Mesodermal cell (in vitro differentiated cells): ENCODE results near the gene SYNE1.

ENCODE experiments used
- H3K27ac ChIP-seq: 2 replicates; pipeline ENCODE4 v1.7.0; 2013; ENCODE audit warnings: mild to moderate bottlenecking, low read depth, low read length, moderate library complexity; ENCODE audit not compliant: severe bottlenecking
- H3K36me3 ChIP-seq: 2 replicates; pipeline ENCODE4 v1.7.1; 2013; ENCODE audit warnings: mild to moderate bottlenecking, low read length, moderate library complexity; ENCODE audit not compliant: control insufficient read depth, insufficient read depth
- H3K4me1 ChIP-seq: one replicate; pipeline ENCODE4 v1.7.1; 2013; ENCODE audit warnings: mild to moderate bottlenecking, low read length; ENCODE audit not compliant: insufficient read depth, control insufficient read depth, poor library complexity, severe bottlenecking
- H3K4me3 ChIP-seq: 2 replicates; pipeline ENCODE4 v1.7.0; 2013; ENCODE audit warnings: low read length, control low read depth, mild to moderate bottlenecking; ENCODE audit not compliant: insufficient read depth, poor library complexity, severe bottlenecking; ENCODE audit errors: extremely low read depth
- H3K9me3 ChIP-seq: 2 replicates; pipeline ENCODE4 v1.7.1; 2013; ENCODE audit warnings: mild to moderate bottlenecking, low read length, moderate library complexity; ENCODE audit not compliant: control insufficient read depth
- WGBS, 2 experiments: methylation state at CpG; one replicate each; pipeline ENCODE4 v1.1.5; 2013; ENCODE audit warnings: missing lambda C conversion rate in 2 of 2; ENCODE audit not compliant: insufficient coverage in 2 of 2; 5-methylcytosine and 5-hydroxymethylcytosine counted together

The SYNE1 gene

GRCh38 chr6:152240436-152240835, 396.7 kb downstream of the SYNE1 start:
- H3K4me3 ChIP-seq, result no peak overlapping the region
- H3K9me3 ChIP-seq, result no peaks in the 10 kb centered on the region
- H3K36me3 ChIP-seq, result peaks cover 45% of the 10 kb centered on the region
- H3K27ac ChIP-seq, result no peak overlapping the region
- H3K4me1 ChIP-seq, result no peaks in the 10 kb centered on the region
- WGBS, 2 experiments, result 100% methylated on average over 1 of the region's 3 CpGs; no CpG with 5 or more reads in 1 of the 2 experiments

- Histone ChIP-seq H3K4me3 (no peak overlapping the region), H3K9me3 (no peaks in the 10 kb centered on the region), H3K36me3 (peaks cover 59% of the 10 kb centered on the region), H3K27ac (no peak overlapping the region), H3K4me1 (peaks cover 3% of the 10 kb centered on the region)
- 87 to 98% methylated on average over 6 to 8 of the region's 8 CpGs for WGBS, 2 experiments
Observed at GRCh38 chr6:152236370-152237097, 400.6 kb downstream of the SYNE1 start.

- no peaks in the 10 kb centered on the region for H3K9me3 ChIP-seq
- H3K36me3 ChIP-seq, result peaks cover 61% of the 10 kb centered on the region
- 98 to 99% methylated on average over 8 to 9 of the region's 17 CpGs for WGBS, 2 experiments
- peak overlapping the region; percentile 93 for H3K27ac ChIP-seq
- peaks cover 3% of the 10 kb centered on the region for H3K4me1 ChIP-seq
- H3K4me3 ChIP-seq, result no peak overlapping the region
Observed at GRCh38 chr6:152233547-152234320, 403.4 kb downstream of the SYNE1 start.

GRCh38 chr6:152232501-152233151, 404.5 kb downstream of the SYNE1 start:
- Histone ChIP-seq H3K36me3 (peaks cover 52% of the 10 kb centered on the region), H3K4me1 (peaks cover 3% of the 10 kb centered on the region), H3K4me3 (no peak overlapping the region), H3K27ac (peak overlapping the region; percentile 93), H3K9me3 (no peaks in the 10 kb centered on the region)
- 54% methylated on average over 2 of the region's 5 CpGs; no CpG with 5 or more reads in 1 of the 2 experiments for WGBS, 2 experiments

- WGBS, 2 experiments, result 40% methylated on average over 1 of the region's 4 CpGs; no CpG with 5 or more reads in 1 of the 2 experiments
- H3K36me3 ChIP-seq, result peaks cover 35% of the 10 kb centered on the region
- no peak overlapping the region for H3K4me3 ChIP-seq
- no peak overlapping the region for H3K27ac ChIP-seq
- peaks cover 3% of the 10 kb centered on the region for H3K4me1 ChIP-seq
- H3K9me3 ChIP-seq, result no peaks in the 10 kb centered on the region
Observed at GRCh38 chr6:152229330-152229729, 407.8 kb downstream of the SYNE1 start.

GRCh38 chr6:152226119-152226518, 411.0 kb downstream of the SYNE1 start:
- WGBS, 2 experiments, result no CpG with 5 or more reads among the region's 2 CpGs
- peaks cover 14% of the 10 kb centered on the region for H3K9me3 ChIP-seq
- H3K4me1 ChIP-seq, result no peaks in the 10 kb centered on the region
- H3K27ac ChIP-seq, result no peak overlapping the region
- no peak overlapping the region for H3K4me3 ChIP-seq
- peaks cover 43% of the 10 kb centered on the region for H3K36me3 ChIP-seq

GRCh38 chr6:152225241-152225934, 411.8 kb downstream of the SYNE1 start:
- Histone ChIP-seq H3K9me3 (peaks cover 14% of the 10 kb centered on the region), H3K4me1 (no peaks in the 10 kb centered on the region), H3K36me3 (peaks cover 43% of the 10 kb centered on the region), H3K27ac (no peak overlapping the region), H3K4me3 (no peak overlapping the region)
- WGBS, 2 experiments, result 89 to 98% methylated on average over 4 to 6 of the region's 7 CpGs

GRCh38 chr6:152223636-152224035, 413.5 kb downstream of the SYNE1 start:
- H3K9me3 ChIP-seq, result peaks cover 14% of the 10 kb centered on the region
- WGBS, 2 experiments, result 100% methylated on average over 2 of the region's 3 CpGs; no CpG with 5 or more reads in 1 of the 2 experiments
- H3K27ac ChIP-seq, result no peak overlapping the region
- H3K36me3 ChIP-seq, result peaks cover 43% of the 10 kb centered on the region
- H3K4me3 ChIP-seq, result no peak overlapping the region
- no peaks in the 10 kb centered on the region for H3K4me1 ChIP-seq

- 93 to 100% methylated on average over 1 to 4 of the region's 4 CpGs for WGBS, 2 experiments
- Histone ChIP-seq H3K27ac (no peak overlapping the region), H3K4me1 (no peaks in the 10 kb centered on the region), H3K4me3 (no peak overlapping the region), H3K36me3 (peaks cover 54% of the 10 kb centered on the region), H3K9me3 (peaks cover 14% of the 10 kb centered on the region)
Observed at GRCh38 chr6:152221806-152222628, 415.1 kb downstream of the SYNE1 start.
